Esophagus muscularis mucosa (tissue), 4 donors: ENCODE data around the gene TNFRSF1B. TPM values are rescaled to one million over a fixed set of nuclear protein-coding genes. Genes with fewer than 3 reads are reported as not detected.

ENCODE experiments used
- DNase-seq: peaks from one replicate; pipeline ENCODE4 v3.0.0-alpha.2; 2017; ENCODE audit errors: extremely low spot score
- H3K27ac ChIP-seq, 4 donors: fragments of 200-600 bp; sonication (generic); replicated peaks in 1 of 4; 1 replicate in 3 of 4; 2 replicates in 1 of 4; pipeline ENCODE4 v1.5.1; 2016 to 2019; ENCODE audit warnings: mild to moderate bottlenecking in 1 of 4
- H3K27me3 ChIP-seq, 4 donors: fragments of 200-600 bp; sonication (generic); one replicate each; pipeline versions ENCODE4 v1.5.1 to v1.6.0; 2016 to 2019
- H3K36me3 ChIP-seq, 4 donors: fragments of 200-600 bp; sonication (generic); one replicate each; pipeline ENCODE4 v1.5.1; 2016 to 2019
- H3K4me1 ChIP-seq, 4 donors: fragments of 200-600 bp; sonication (generic); one replicate each; pipeline ENCODE4 v1.5.1; 2016 to 2019
- H3K4me3 ChIP-seq, 4 donors: fragments of 200-600 bp; sonication (generic); 1 replicate in 2 of 4; 2 replicates in 2 of 4; pipeline ENCODE4 v1.5.1; 2016 to 2019; ENCODE audit warnings: mild to moderate bottlenecking in 4 of 4, moderate library complexity in 1 of 4
- H3K9me3 ChIP-seq, 4 donors: fragments of 200-600 bp; sonication (generic); 1 replicate in 3 of 4; 2 replicates in 1 of 4; pipeline ENCODE4 v1.5.1; 2016 to 2019
- EP300 ChIP-seq: sonication (generic); formaldehyde crosslinking; IDR thresholded peaks from one replicate; pipeline ENCODE4 v1.6.1; 2017; ENCODE audit warnings: antibody characterized with exemption
- POLR2A ChIP-seq: fragments of 450-650 bp; IDR thresholded peaks from one replicate; pipeline ENCODE4 v1.6.1; 2017; ENCODE audit warnings: antibody characterized with exemption, moderate library complexity, mild to moderate bottlenecking, low read depth
- POLR2AphosphoS5 ChIP-seq, 2 donors: sonication (generic); formaldehyde crosslinking; IDR thresholded peaks; one replicate each; pipeline ENCODE4 v1.6.1; 2017; ENCODE audit warnings: antibody characterized with exemption in 2 of 2
- WGBS: methylation state at CpG from one replicate; pipeline ENCODE4 v1.1.5; 2018; 5-methylcytosine and 5-hydroxymethylcytosine counted together
- intact Hi-C: fragments of 100-400 bp; cut with DNase I; formaldehyde crosslinking; loops from one replicate; pipeline ENCODE4 v1.15.1; 2023
- total RNA-seq, 4 donors: library from RNA; depleted of rRNA; stranded (reverse); fragments of >200 nt; gene quantifications; one replicate each; pipeline versions ENCODE4 v1.1.0 to v1.2.1, GENCODE V29; 2016
- TF ChIP-seq, protein P1 (sequence below), 3 experiments: fragments of 200-600 bp in 2 of 3; fragments of 450-650 bp in 1 of 3; sonication (generic) in 2 of 3; IDR thresholded peaks; one replicate each; pipeline ENCODE4 v1.5.1; 2017 to 2019; ENCODE audit warnings: antibody characterized with exemption in 3 of 3, mild to moderate bottlenecking in 2 of 3, moderate library complexity in 1 of 3

The TNFRSF1B gene
- total RNA-seq, 4 donors from 2014 or later: 15.4 to 55.5 (median 32.4) TPM

DNA sequence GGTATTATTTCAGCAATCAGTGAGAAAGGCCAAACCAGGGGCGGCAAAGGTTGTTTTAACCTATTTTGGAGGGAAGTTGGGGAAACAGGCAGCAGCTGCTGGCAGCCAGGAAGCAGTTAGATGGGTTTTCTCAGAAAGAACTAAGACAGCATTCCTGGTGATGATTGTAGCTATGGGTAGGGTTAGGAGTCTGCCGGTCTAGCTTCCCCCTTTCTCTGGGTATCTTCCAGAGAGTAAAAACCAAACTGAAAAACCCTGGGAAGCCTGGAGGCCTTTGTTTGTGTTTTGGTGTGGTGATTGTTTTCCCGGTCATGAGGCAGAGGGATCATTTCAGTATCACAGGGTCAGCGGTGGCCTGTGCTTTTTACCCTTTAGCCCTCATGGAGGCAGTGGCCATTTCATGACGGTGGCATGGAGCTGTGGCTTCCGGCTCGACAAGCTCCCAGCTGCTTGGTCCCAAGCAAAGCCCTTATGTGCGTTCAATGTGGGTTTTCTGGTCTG, 19.5 kb upstream of the TNFRSF1B start:
- intact Hi-C loops: no loop called here
- WGBS: 87% methylated on average over 8 of the region's 8 CpGs
- Histone ChIP-seq H3K27ac (peak overlapping the region; percentile 44 to 75 (median 62)), H3K27me3 (no peaks in the 10 kb centered on the region), H3K4me1 (peaks cover 22 to 53% (median 50%) of the 10 kb centered on the region in 4 donors), H3K9me3 (peaks cover 0 to 5% (median 2%) of the 10 kb centered on the region in 4 donors), H3K4me3 (no peak overlapping the region), H3K36me3 (no peaks in the 10 kb centered on the region)
- TF ChIP-seq POLR2AphosphoS5 (IDR thresholded peaks at IDR 0.05) (peak; percentile 6 to 41), EP300 (no peak)
- DNase-seq: no peak

DNA sequence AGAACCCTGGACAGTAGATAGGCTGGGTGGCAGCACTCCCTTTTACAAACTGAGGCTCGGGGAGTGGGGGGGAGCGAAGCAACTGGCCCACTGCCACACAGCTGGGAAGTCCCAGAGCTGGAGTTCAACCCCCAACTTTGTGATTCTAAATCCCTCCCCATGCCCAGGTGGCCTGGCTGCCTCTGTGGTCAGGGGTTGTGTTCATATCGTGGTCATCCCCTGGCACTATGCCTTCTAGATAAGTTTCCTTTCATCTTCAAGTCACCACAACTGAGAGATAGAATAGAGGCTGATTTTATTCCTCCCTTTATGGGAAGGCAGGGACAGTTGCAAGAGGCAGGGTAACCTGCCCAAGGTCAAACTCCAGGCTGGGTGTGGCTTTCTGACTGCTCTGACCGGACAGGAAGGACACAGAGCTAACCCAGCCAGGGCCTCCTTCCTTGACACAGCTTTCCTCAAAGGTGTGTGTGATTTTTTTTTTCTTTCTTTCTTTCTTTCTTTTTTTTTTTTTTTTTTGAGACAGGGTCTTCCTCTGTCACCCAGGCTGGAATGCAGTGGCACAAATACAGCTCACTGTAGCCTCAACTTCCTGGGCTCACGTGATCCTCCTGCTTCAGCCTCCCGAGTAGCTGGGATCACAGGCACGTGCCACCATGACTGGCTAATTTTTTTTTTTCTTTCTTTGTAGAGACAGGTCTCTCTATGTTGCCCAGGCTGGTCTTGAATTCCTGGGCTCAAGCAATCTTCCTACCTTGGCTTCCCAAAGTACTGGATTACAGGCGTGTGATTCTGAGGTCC, 18.4 kb upstream of the TNFRSF1B start:
- DNase-seq: no peak
- no peaks in the 10 kb centered on the region for H3K36me3 ChIP-seq
- peaks cover 18 to 56% (median 48%) of the 10 kb centered on the region in 4 donors for H3K4me1 ChIP-seq
- no peak overlapping the region for H3K4me3 ChIP-seq
- TF ChIP-seq POLR2A: no peak
- TF ChIP-seq POLR2AphosphoS5 (IDR thresholded peaks at IDR 0.05): no peak
- no peak for TF ChIP-seq EP300
- TF ChIP-seq, protein P1, sequence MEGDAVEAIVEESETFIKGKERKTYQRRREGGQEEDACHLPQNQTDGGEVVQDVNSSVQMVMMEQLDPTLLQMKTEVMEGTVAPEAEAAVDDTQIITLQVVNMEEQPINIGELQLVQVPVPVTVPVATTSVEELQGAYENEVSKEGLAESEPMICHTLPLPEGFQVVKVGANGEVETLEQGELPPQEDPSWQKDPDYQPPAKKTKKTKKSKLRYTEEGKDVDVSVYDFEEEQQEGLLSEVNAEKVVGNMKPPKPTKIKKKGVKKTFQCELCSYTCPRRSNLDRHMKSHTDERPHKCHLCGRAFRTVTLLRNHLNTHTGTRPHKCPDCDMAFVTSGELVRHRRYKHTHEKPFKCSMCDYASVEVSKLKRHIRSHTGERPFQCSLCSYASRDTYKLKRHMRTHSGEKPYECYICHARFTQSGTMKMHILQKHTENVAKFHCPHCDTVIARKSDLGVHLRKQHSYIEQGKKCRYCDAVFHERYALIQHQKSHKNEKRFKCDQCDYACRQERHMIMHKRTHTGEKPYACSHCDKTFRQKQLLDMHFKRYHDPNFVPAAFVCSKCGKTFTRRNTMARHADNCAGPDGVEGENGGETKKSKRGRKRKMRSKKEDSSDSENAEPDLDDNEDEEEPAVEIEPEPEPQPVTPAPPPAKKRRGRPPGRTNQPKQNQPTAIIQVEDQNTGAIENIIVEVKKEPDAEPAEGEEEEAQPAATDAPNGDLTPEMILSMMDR (IDR thresholded peaks at IDR 0.05): no peak
- no peaks in the 10 kb centered on the region for H3K27me3 ChIP-seq
- peak overlapping the region; percentile 44 to 75 (median 62) for H3K27ac ChIP-seq
- intact Hi-C loops: no loop called here
- peaks cover 0 to 5% (median 2%) of the 10 kb centered on the region in 4 donors for H3K9me3 ChIP-seq
- WGBS: 75% methylated on average over 8 of the region's 8 CpGs

DNA sequence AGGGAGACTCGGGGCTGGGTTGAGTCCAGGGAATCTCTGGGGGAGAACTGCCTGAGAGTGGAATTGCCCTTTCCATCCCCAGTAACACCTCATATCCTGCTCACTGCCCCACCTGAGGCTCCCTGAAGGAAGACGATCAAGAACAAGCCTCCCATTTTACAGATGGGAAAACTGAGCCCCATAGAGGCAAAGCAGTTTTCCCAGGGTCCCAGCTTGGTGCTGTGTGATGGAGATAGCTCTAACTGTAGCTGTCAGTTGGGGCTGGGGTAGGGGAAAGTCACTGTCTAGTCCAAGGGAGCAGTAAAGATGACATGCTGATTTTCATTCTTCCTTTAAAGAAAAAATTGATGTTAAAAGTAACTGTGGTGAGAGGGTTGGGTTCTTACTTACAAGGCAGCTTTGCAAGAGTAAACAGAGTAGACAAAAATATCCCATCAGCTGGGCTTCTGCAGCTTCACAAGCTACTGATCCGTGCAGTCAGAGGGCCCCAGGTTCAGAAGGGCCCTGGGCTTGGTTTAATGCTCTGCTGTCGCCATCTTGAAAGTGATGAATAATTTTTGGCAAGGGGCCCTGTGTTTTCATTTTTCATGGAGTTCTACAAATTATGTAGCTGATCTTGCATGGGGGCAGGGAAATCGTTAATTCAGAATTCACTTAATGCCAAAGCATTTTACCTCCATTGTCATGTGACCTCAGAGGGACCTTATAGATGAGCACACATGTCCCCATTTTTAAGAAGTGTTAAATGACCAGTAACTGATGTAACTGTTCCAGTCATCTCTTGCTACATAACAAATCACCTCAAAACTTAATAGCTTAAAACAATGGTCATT, 17.6 kb upstream of the TNFRSF1B start:
- H3K36me3 ChIP-seq: no peaks in the 10 kb centered on the region
- no peak overlapping the region for H3K4me3 ChIP-seq
- intact Hi-C loops: no loop called here
- 69% methylated on average over 5 of the region's 5 CpGs for WGBS
- no peak for TF ChIP-seq POLR2AphosphoS5 (IDR thresholded peaks at IDR 0.05)
- H3K27ac ChIP-seq: peak overlapping the region in 3 of 4 donors; percentile 44 to 75 (median 75)
- H3K27me3 ChIP-seq: no peaks in the 10 kb centered on the region
- H3K9me3 ChIP-seq: peaks cover 0 to 5% (median 2%) of the 10 kb centered on the region in 4 donors
- DNase-seq: no peak
- H3K4me1 ChIP-seq: peaks cover 9 to 51% (median 41%) of the 10 kb centered on the region in 4 donors

DNA sequence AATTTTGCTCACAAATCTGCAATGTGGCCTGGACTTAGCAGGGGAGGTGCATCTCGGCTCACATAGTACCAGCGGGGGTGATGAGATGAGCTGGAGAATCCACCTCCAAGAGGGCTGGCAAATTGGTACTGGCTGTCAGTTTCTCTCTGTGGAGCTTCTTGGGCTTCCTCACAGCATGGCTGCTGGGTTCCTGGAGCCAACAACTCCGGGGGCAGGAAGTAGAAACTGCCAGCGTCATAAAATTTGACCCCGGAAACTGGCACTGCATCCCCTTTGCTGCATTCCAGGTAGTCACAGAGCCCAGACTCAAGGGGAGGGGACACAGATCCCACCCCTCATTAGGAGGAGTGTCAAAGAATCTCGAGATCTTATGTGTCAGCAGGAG, 17.0 kb upstream of the TNFRSF1B start:
- H3K27ac ChIP-seq: peak overlapping the region in 1 of 4 donors; percentile 59
- peaks cover 0 to 5% (median 2%) of the 10 kb centered on the region in 4 donors for H3K9me3 ChIP-seq
- H3K36me3 ChIP-seq: no peaks in the 10 kb centered on the region
- H3K4me3 ChIP-seq: no peak overlapping the region
- intact Hi-C loops: no loop called here
- peaks cover 0 to 2% (median 0%) of the 10 kb centered on the region in 4 donors for H3K27me3 ChIP-seq
- peaks cover 6 to 48% (median 36%) of the 10 kb centered on the region in 4 donors for H3K4me1 ChIP-seq
- TF ChIP-seq POLR2AphosphoS5 (IDR thresholded peaks at IDR 0.05) (no peak), POLR2A (no peak), EP300 (no peak)
- TF ChIP-seq, protein P1 (IDR thresholded peaks at IDR 0.05): no peak
- DNase-seq: no peak
- WGBS: 87% methylated on average over 5 of the region's 6 CpGs

DNA sequence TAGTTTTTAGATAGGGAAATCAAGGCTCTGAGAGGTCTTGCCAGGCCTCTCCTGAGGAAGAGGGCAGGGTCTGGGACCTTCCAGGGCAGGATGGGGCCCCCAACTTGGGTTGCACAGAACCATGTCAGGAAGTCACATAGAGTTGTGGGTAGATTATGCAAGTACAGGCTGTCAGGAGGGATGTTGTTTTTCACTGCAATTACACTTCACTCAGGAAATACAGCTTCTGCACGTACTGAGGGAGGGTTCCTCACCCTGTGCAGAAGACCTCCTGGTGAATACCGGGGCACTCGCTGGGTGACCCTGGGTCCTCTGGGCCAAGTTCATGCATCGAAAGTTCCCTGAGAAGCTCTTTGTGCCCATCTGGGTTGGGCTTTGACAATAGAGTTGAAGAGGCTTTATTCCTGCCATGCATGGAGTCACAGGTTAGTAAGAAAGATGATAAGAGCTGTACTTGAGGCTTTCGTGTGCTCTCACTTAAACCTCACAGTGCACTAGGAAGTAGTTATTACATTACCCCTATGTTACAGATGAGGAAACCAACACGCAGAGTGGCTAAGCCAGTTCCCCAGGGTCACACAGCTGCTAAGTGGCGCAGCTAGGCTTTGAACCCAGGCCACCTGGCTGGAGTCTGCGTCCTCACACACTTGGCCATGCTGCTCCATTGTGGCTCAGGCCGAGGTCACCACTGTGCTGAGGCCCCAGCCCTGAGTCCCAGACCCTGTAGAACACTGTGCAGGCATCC, 16.2 kb upstream of the TNFRSF1B start:
- H3K9me3 ChIP-seq: peaks cover 0 to 5% (median 2%) of the 10 kb centered on the region in 4 donors
- H3K36me3 ChIP-seq: no peaks in the 10 kb centered on the region
- 87% methylated on average over 6 of the region's 9 CpGs for WGBS
- intact Hi-C loops: no loop called here
- TF ChIP-seq, protein P1 (IDR thresholded peaks at IDR 0.05): no peak
- TF ChIP-seq POLR2AphosphoS5 (IDR thresholded peaks at IDR 0.05): peak; percentile 5 to 8
- peak overlapping the region in 2 of 4 donors; percentile 31 to 59 for H3K27ac ChIP-seq
- H3K4me3 ChIP-seq: no peak overlapping the region
- DNase-seq: no peak
- H3K27me3 ChIP-seq: peaks cover 0 to 10% (median 0%) of the 10 kb centered on the region in 4 donors
- peaks cover 6 to 48% (median 34%) of the 10 kb centered on the region in 4 donors for H3K4me1 ChIP-seq
